HepG2 (cell line): ENCODE measurements around the gene EPHX1.

ENCODE experiments used
- EP300 ChIP-seq, 3 experiments: sonication (generic) in 1 of 3; formaldehyde crosslinking in 1 of 3; IDR thresholded peaks; 2 replicates each; pipeline versions ENCODE4 v1.5.1 to v1.6.1; 2011 to 2020; ENCODE audit warnings: low read depth in 2 of 3, low read length in 2 of 3, borderline replicate concordance in 1 of 3, improper control_type of control experiment in 1 of 3, mild to moderate bottlenecking in 1 of 3, missing genetic modification reagents in 1 of 3, moderate library complexity in 1 of 3
- NR2C2 ChIP-seq: sonication (generic); formaldehyde crosslinking; IDR thresholded peaks from 2 replicates; pipeline ENCODE4 v1.4.0; 2020; ENCODE audit warnings: missing genetic modification reagents, mild to moderate bottlenecking, moderate library complexity, borderline replicate concordance
- POLR2AphosphoS5 ChIP-seq: IDR thresholded peaks from 2 replicates; pipeline ENCODE4 v1.6.1; 2012; ENCODE audit warnings: low read depth, low read length
- SP2 ChIP-seq: sonication (generic); formaldehyde crosslinking; IDR thresholded peaks from 2 replicates; pipeline ENCODE4 v1.5.1; 2020; ENCODE audit warnings: mild to moderate bottlenecking, missing genetic modification reagents
- TARDBP ChIP-seq: sonication (generic); formaldehyde crosslinking; IDR thresholded peaks from 2 replicates; pipeline ENCODE4 v1.8.0; 2022; ENCODE audit warnings: mild to moderate bottlenecking, missing genetic modification reagents
- YY1 ChIP-seq: IDR thresholded peaks from 2 replicates; pipeline ENCODE4 v1.6.1; 2011; ENCODE audit warnings: low read length, low read depth, moderate library complexity, mild to moderate bottlenecking; ENCODE audit not compliant: insufficient read depth, insufficient replicate concordance
- ZNF274 ChIP-seq: sonication (generic); formaldehyde crosslinking; IDR thresholded peaks from 2 replicates; pipeline ENCODE4 v1.5.1; 2020; ENCODE audit warnings: mild to moderate bottlenecking, missing genetic modification reagents
- ZNF335 ChIP-seq: sonication (generic); formaldehyde crosslinking; IDR thresholded peaks from 2 replicates; pipeline ENCODE4 v1.4.0; 2020; ENCODE audit warnings: missing genetic modification reagents

DNA sequence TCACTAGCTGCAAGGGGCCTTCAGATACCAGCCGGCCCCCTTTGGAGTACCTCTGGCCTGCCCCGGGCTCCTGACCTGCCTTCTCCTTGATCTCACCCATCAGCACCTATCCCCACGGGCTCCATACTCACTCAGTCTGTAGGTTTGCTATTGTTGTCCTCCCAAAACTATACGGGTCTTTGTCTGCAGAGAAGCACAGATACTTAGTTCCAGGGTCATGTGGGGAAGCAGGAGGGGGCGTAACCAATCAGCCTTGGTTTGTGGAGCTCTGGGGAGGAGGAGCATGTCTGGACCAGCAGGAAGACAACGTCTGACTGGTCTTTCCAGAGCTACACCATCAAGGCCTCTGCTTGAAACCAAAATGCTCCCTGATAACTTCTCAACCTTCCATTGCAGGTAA lies 57.1 kb downstream of the EPHX1 start:
- no peak for TF ChIP-seq POLR2AphosphoS5
- no peak for TF ChIP-seq ZNF274
- TF ChIP-seq SP2: no peak
- TF ChIP-seq ZNF335 (CRISPR knock-in tag): no peak
- TF ChIP-seq EP300 (IDR thresholded peaks at IDR 0.05; ENCODE audit: low read depth in 2 of 2, low read length in 2 of 2): no peak
- no peak for TF ChIP-seq EP300 (CRISPR knock-in tag; IDR thresholded peaks at IDR 0.05; ENCODE audit: borderline replicate concordance)
- TF ChIP-seq NR2C2 (CRISPR knock-in tag): no peak
- TF ChIP-seq TARDBP (CRISPR knock-in tag): no peak
- TF ChIP-seq YY1: no peak
